ENCODE data around the gene IL18.

IL18 gene

GRCh38 chr11:112159098-112160065 lies 4.5 kb downstream of the IL18 start:
- H3K27me3 Mint-ChIP-seq (ENCODE audit: low read depth, poor library complexity), result peaks cover 5% of the 10 kb centered on the region
- H3K4me3 Mint-ChIP-seq, result no peak overlapping the region
- no peak for DNase-seq
- peaks cover 5% of the 10 kb centered on the region for H3K36me3 Mint-ChIP-seq (ENCODE audit: low read depth)
- H3K27ac Mint-ChIP-seq, result no peak overlapping the region
- H3K9me3 Mint-ChIP-seq, result no peaks in the 10 kb centered on the region
- TF ChIP-seq, protein P1, sequence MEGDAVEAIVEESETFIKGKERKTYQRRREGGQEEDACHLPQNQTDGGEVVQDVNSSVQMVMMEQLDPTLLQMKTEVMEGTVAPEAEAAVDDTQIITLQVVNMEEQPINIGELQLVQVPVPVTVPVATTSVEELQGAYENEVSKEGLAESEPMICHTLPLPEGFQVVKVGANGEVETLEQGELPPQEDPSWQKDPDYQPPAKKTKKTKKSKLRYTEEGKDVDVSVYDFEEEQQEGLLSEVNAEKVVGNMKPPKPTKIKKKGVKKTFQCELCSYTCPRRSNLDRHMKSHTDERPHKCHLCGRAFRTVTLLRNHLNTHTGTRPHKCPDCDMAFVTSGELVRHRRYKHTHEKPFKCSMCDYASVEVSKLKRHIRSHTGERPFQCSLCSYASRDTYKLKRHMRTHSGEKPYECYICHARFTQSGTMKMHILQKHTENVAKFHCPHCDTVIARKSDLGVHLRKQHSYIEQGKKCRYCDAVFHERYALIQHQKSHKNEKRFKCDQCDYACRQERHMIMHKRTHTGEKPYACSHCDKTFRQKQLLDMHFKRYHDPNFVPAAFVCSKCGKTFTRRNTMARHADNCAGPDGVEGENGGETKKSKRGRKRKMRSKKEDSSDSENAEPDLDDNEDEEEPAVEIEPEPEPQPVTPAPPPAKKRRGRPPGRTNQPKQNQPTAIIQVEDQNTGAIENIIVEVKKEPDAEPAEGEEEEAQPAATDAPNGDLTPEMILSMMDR (IDR thresholded peaks at IDR 0.05), result no peak
- H3K4me1 Mint-ChIP-seq, result peaks cover 48% of the 10 kb centered on the region

- DNase-seq, result no peak
- peak overlapping the region; percentile 4 for H3K27ac Mint-ChIP-seq
- peaks cover 8% of the 10 kb centered on the region for H3K27me3 Mint-ChIP-seq (ENCODE audit: low read depth, poor library complexity)
Observed at GRCh38 chr11:112156956-112157766, 6.7 kb downstream of the IL18 start.

DNA sequence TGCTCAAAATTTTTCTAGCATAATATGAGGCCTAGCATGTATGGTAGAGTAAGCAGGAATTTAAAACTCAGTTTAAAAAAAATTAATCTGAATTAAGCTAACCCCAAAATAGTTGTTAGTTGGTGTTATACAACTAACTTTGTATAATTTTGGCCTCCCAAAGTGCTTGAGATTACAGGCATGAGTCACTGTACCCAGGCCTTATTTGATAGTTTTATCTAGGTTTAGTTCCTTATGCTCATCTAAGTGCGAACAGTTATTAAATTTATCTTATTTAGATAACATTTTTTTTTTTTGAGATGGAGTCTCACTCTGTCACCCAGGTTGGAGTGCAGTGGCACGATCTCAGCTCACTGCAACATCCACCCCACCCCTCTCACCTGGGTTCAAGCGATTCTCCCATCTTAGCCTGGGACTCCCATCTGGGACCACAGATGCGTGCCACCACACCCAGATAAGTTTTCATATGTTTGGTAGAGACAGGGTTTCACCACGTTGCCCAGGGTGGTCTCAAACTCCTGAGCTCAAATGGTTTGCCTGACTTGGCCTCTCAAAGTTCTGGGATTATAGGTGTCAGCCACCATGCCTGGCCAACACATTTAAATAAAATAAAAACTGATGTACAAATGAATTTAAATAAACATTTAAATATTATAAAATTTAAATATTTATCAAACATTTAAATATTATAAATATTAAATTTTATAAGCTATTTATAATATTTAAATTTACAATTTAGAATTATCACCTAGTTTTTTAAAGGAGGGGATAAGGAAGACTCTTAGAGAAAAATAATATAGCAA lies 7.5 kb downstream of the IL18 start:
- DNase-seq, result no peak
- Mint-ChIP-seq H3K4me1 (peaks cover 21% of the 10 kb centered on the region), H3K27ac (no peak overlapping the region), H3K36me3 (ENCODE audit: low read depth) (peaks cover 12% of the 10 kb centered on the region), H3K27me3 (ENCODE audit: low read depth, poor library complexity) (peaks cover 8% of the 10 kb centered on the region), H3K9me3 (no peaks in the 10 kb centered on the region), H3K4me3 (no peak overlapping the region)
- TF ChIP-seq, protein P1 (IDR thresholded peaks at IDR 0.05), result no peak

More at GRCh38 chr11:112156956-112157766, 6.7 kb downstream of the IL18 start:
- H3K36me3 Mint-ChIP-seq (ENCODE audit: low read depth), result peaks cover 12% of the 10 kb centered on the region
- H3K4me1 Mint-ChIP-seq, result peaks cover 26% of the 10 kb centered on the region
- no peak overlapping the region for H3K4me3 Mint-ChIP-seq
- H3K9me3 Mint-ChIP-seq, result no peaks in the 10 kb centered on the region
- TF ChIP-seq, protein P1 (IDR thresholded peaks at IDR 0.05), result no peak

DNA sequence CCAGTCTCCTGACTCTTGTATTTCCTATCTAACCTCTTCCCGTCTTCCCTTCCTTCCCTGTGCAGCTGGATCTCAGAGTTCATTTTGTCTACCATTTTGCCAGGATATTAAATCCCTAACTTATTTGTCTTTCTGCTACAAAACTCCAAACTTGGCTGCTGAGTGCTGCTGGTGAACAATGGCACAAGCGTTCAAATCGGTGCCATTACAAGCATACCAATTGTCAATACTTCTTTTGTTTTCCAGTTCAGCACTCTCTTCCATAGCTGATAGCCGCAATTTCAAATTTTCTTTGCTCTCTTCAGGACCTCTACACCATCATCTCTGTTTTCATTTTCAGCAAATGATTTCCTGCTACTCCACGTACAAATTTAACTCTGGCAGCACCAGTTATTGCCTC lies 13.4 kb downstream of the IL18 start:
- peaks cover 12% of the 10 kb centered on the region for H3K36me3 Mint-ChIP-seq (ENCODE audit: low read depth)
- no peak for DNase-seq
- no peaks in the 10 kb centered on the region for H3K4me1 Mint-ChIP-seq
- H3K27me3 Mint-ChIP-seq (ENCODE audit: low read depth, poor library complexity), result peaks cover 13% of the 10 kb centered on the region
- H3K27ac Mint-ChIP-seq, result no peak overlapping the region
- TF ChIP-seq, protein P1 (IDR thresholded peaks at IDR 0.05), result no peak
- H3K4me3 Mint-ChIP-seq, result no peak overlapping the region
- H3K9me3 Mint-ChIP-seq, result no peaks in the 10 kb centered on the region

- Mint-ChIP-seq H3K4me3 (no peak overlapping the region), H3K36me3 (ENCODE audit: low read depth) (peaks cover 24% of the 10 kb centered on the region), H3K9me3 (peaks cover 14% of the 10 kb centered on the region), H3K27ac (no peak overlapping the region), H3K27me3 (ENCODE audit: low read depth, poor library complexity) (peaks cover 6% of the 10 kb centered on the region), H3K4me1 (no peaks in the 10 kb centered on the region)
- no peak for DNase-seq
- TF ChIP-seq, protein P1 (IDR thresholded peaks at IDR 0.05), result no peak
Observed at GRCh38 chr11:112143597-112143996, 20.3 kb downstream of the IL18 start.

Measured in nephron progenitor cell (in vitro differentiated cells).